Hematopoietic multipotent progenitor cell (in vitro differentiated cells): ENCODE measurements around the gene LSAMP. TPM values are rescaled to one million over a fixed set of nuclear protein-coding genes. Genes with fewer than 3 reads are reported as not detected.

ENCODE experiments used
- DNase-seq, 3 donors: peaks; one replicate each; pipeline ENCODE4 v3.0.0-alpha.2; 2011 to 2015; ENCODE audit warnings: low read depth in 2 of 3, low spot score in 2 of 3
- total RNA-seq: library from RNA; depleted of rRNA; stranded (reverse); fragments of >200 nt; gene quantifications from one replicate; pipeline ENCODE4 v1.2.3, GENCODE V29; 2012

Gene LSAMP
- total RNA-seq, 1 donor, result 0.27 TPM

GRCh38 chr3:116181159-116181558 is 264.1 kb downstream of the LSAMP start:
- no peak for DNase-seq

GRCh38 chr3:116179091-116179490 is 266.2 kb downstream of the LSAMP start:
- no peak for DNase-seq

GRCh38 chr3:116176974-116177555 is 268.2 kb downstream of the LSAMP start:
- no peak for DNase-seq

GRCh38 chr3:116166121-116166520 is 279.2 kb downstream of the LSAMP start:
- DNase-seq, result no peak

- no peak for DNase-seq
Measured at GRCh38 chr3:116165641-116166040, 279.6 kb downstream of the LSAMP start.

- no peak for DNase-seq
Measured at GRCh38 chr3:116165135-116165534, 280.2 kb downstream of the LSAMP start.

- no peak for DNase-seq
Measured at GRCh38 chr3:116164039-116164438, 281.2 kb downstream of the LSAMP start.

GRCh38 chr3:116161575-116162525 is 283.4 kb downstream of the LSAMP start:
- DNase-seq, result no peak

GRCh38 chr3:116160594-116160993 is 284.7 kb downstream of the LSAMP start:
- DNase-seq, result no peak

GRCh38 chr3:116155841-116156240 is 289.4 kb downstream of the LSAMP start:
- DNase-seq, result no peak

GRCh38 chr3:116154389-116154788 is 290.9 kb downstream of the LSAMP start:
- no peak for DNase-seq

- no peak for DNase-seq
Measured at GRCh38 chr3:116153174-116153573, 292.1 kb downstream of the LSAMP start.

- DNase-seq, result no peak
Measured at GRCh38 chr3:116150655-116151167, 294.6 kb downstream of the LSAMP start.

- DNase-seq, result no peak
Measured at GRCh38 chr3:116148881-116149851, 296.1 kb downstream of the LSAMP start.

- no peak for DNase-seq
Measured at GRCh38 chr3:116145613-116146012, 299.7 kb downstream of the LSAMP start.

GRCh38 chr3:116141724-116142123 is 303.6 kb downstream of the LSAMP start:
- DNase-seq, result no peak

- DNase-seq, result peak in 1 of 3 donors; percentile 8
Measured at GRCh38 chr3:116140100-116140689, 305.1 kb downstream of the LSAMP start.

GRCh38 chr3:116139641-116140040 is 305.6 kb downstream of the LSAMP start:
- DNase-seq, result no peak

- DNase-seq, result no peak
Measured at GRCh38 chr3:116135457-116136085, 309.7 kb downstream of the LSAMP start.
